ENCODE measurements around the gene TRPV6.

TRPV6 gene

GRCh38 chr7:142854372-142855113, 31.0 kb downstream of the TRPV6 start, which contains the start of gene EPHB6:
EPHB6 (plus strand) TSS chr7:142855076; CDS start chr7:142863228, 8,152 bp downstream.
- DNase-seq: peak in 38 of 56 donors; percentile 30 to 84 (median 64)

- peak in 42 of 56 donors; percentile 33 to 84 (median 68) for DNase-seq
Observed at GRCh38 chr7:142853739-142854371, 31.7 kb downstream of the TRPV6 start.

GRCh38 chr7:142851919-142852318, 33.6 kb downstream of the TRPV6 start:
- DNase-seq: no peak

GRCh38 chr7:142851269-142851668, 34.3 kb downstream of the TRPV6 start:
- DNase-seq: no peak

GRCh38 chr7:142847353-142847752, 38.2 kb downstream of the TRPV6 start:
- no peak for DNase-seq

- DNase-seq: no peak
Observed at GRCh38 chr7:142842251-142842766, 43.2 kb downstream of the TRPV6 start.

GRCh38 chr7:142838461-142839213, 46.9 kb downstream of the TRPV6 start:
- DNase-seq: no peak

GRCh38 chr7:142836426-142836825, 49.1 kb downstream of the TRPV6 start:
- no peak for DNase-seq

- no peak for DNase-seq
Observed at GRCh38 chr7:142835487-142835886, 50.1 kb downstream of the TRPV6 start.

- no peak for DNase-seq
Observed at GRCh38 chr7:142833174-142834048, 52.1 kb downstream of the TRPV6 start.

- DNase-seq: no peak
Observed at GRCh38 chr7:142832417-142832816, 53.1 kb downstream of the TRPV6 start.

- no peak for DNase-seq
Observed at GRCh38 chr7:142827951-142828500, 57.5 kb downstream of the TRPV6 start.

- DNase-seq: no peak
Observed at GRCh38 chr7:142822714-142823113, 62.8 kb downstream of the TRPV6 start.
